HG03439 (cell line): ENCODE data around the gene HDGFL2.

ENCODE experiments used
- ATAC-seq: cut with Tn5 transposase; IDR thresholded peaks from one replicate; pipeline ENCODE4 v1.9.1; 2021; ENCODE audit warnings: mild to moderate bottlenecking, moderate library complexity; ENCODE audit not compliant: unreplicated experiment

Gene HDGFL2

GRCh38 chr19:4550018-4550417, 77.9 kb downstream of the HDGFL2 start:
- no peak for ATAC-seq

- no peak for ATAC-seq
Measured at GRCh38 chr19:4550479-4551050, 78.5 kb downstream of the HDGFL2 start.
